HG02798 (cell line): Measurements from ENCODE around the gene GHRHR.

Experiments
- ATAC-seq: cut with Tn5 transposase; IDR thresholded peaks from one replicate; pipeline ENCODE4 v1.9.1; 2021; ENCODE audit warnings: mild to moderate bottlenecking; ENCODE audit not compliant: unreplicated experiment, poor library complexity

Gene GHRHR

GRCh38 chr7:30998180-30998579 lies 34.4 kb downstream of the GHRHR start:
- ATAC-seq, result no peak

DNA sequence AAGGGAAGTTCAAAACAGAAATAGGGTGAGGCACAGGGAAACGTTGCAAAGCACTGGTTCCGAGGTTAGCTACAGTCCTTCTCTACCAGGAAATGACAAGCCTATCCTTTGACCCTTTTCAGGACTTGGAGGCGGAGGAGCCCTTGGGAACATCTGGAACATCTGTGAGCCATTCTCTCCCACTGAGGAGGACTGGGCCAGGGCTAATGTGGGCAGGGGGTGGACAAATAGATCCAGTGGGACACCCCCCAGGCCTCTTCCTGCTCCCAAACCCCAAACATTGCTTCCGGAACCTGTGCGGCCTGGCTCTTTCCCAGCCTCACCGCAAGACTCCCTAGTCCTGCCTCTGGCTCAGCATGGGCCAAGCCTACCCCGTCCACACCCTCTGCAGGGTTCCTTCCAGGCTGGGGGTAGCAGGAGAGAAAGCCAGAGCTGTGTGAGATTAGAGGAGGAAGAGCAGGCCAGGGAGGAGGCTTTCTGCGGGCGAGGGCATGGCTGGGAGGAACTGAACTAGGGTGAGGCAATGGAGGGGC lies 36.5 kb downstream of the GHRHR start:
- no peak for ATAC-seq

DNA sequence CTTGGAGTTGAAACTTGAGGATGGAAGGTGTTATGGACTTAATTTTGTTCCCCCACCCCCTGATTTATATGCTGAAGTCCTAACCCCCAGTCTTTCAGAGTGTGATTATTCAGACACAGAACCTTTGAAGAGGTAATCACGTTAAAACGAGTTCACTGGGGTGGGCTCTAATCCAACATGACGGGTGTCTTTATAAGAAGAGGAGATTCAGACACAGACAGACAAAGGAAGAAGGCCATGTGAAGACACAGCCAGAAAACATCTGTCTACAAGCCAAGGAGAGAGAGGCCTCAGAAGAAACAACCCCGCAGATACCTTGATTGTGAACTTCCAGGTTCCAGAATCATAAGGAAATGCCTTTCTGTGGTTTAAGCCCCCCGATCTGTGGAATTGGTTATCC lies 37.0 kb downstream of the GHRHR start:
- ATAC-seq, result no peak

- ATAC-seq, result no peak
Measured at GRCh38 chr7:31002256-31002655, 38.5 kb downstream of the GHRHR start.

DNA sequence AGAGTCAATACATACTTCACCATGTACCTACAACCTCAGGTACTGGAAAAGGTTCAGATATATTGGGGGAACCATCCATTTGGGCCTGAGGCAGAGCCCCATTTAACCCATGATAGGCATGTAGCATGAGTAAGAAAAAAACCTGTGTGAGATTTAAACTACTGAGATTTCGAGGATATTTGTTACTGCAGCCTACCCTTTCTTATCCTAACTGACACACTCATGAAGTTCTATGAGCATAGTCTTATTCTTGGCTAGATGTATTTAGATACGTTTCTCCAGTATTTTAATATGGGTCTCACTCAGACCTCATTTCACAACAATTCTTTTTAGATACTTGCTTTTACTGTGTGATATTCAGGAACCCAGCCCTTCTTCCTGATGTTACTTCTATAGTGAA lies 39.3 kb downstream of the GHRHR start:
- no peak for ATAC-seq

DNA sequence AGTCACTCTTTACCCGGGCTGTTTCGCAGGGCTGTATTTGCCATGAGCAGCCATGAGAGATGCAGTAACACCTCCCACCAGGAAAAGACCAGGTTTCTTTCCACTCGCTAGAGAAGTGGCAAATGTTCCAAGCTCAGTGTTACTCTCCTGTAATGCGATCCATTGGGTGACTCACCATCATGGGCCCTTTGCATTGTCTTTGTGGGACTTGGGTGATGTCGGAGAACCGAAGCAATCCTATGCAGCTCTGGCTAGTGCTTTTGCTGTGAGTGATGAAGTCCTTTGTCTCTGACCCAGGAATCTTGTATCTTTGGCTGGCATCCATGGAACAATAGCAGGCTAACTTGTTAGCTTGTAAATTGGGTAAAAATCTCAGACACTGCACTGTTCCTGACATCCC lies 40.0 kb downstream of the GHRHR start:
- ATAC-seq, result no peak

DNA sequence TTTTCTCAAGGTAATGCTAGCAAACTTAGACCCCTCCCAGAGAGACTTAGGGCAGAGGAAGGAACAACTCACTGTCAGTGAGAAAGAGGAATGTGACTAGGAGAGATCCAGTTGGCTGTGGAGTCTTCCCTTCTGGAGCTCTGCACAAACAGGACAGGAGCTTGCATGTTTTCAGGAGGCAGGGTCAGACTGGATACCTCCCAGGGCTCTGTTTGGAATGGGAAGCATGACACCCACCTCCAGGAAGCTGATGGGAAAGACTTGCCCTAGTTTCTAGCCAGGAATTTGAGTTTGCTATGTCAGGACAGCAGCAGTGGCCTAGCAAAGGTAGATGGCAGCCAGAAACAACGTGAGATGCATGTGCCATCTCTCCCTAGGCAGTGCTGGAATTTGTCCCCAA lies 40.6 kb downstream of the GHRHR start:
- ATAC-seq, result no peak

- no peak for ATAC-seq
Measured at GRCh38 chr7:31006857-31007256, 43.1 kb downstream of the GHRHR start.

DNA sequence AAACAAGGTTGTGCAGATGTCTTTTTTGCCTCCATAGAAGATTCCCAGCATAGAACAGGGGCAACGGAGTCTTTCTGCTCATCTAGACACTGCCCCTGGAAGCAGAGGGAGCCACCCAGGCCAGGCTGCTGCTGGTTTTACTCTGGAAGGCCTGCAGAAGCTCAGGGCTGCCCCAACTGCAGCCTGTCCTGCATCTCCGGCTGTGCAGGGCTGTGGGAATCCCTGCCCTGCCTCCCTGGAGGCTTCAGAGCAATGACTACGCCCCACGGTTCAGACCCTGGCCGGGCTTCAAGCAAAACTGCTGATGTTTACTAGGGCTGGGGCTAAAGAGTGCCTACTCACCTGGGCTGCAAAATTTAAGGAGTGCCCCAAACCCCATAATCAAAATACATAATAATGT lies 43.9 kb downstream of the GHRHR start:
- ATAC-seq, result no peak

DNA sequence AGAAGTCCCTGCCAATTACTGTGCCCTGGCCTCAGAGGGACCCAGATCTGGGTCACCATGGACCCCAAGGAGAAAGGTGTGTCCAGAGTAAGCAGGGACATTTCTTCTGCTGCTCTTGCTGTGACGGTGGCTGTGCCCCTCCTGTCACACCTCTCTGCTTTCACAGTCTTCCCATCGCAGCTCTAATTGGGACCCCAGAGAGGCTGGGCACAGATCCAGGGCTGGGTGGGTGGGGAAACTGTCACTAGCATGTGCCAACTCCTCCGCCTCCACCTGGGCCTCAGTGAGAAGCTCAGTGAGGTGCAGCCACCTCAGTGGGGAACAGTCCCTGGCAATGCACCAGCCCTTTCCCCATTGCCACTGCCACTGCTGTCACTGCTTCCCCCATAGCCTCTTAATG lies 51.1 kb downstream of the GHRHR start:
- no peak for ATAC-seq

DNA sequence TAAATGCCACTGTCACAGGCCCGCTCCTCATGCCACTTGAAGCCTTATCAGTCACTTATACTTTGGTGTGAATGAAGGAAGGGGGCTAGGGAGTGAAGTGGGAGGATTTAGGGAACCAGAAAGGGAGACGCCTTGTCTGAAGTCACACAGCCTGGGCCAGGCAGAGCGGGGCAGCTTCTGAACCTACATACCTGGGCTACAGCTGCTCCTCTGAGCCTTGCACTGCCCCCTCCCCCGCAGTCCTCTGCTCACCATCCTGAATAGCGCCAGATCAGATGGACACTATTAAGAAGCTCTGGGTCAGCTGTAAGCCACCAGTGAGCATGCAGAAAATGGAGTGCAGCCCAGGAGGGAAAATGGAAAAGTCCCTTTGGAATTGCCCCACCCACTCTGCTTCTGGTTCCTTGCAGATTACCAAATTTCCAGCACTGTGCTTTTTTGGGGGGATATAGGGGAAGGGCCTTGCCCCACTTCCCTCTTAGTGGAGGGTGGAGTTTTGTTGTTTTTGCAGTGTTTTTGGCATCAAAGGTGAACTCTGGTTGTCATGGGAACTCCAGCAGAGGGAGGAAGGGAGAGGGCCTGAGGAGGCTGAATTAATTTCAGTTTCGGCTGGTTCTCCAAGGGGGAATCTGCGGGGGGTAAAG lies 53.4 kb downstream of the GHRHR start:
- no peak for ATAC-seq

- no peak for ATAC-seq
Measured at GRCh38 chr7:31017721-31018120, 54.0 kb downstream of the GHRHR start.

GRCh38 chr7:31019509-31019908 lies 55.8 kb downstream of the GHRHR start:
- ATAC-seq, result no peak

GRCh38 chr7:31020161-31020560 lies 56.4 kb downstream of the GHRHR start:
- ATAC-seq, result no peak

DNA sequence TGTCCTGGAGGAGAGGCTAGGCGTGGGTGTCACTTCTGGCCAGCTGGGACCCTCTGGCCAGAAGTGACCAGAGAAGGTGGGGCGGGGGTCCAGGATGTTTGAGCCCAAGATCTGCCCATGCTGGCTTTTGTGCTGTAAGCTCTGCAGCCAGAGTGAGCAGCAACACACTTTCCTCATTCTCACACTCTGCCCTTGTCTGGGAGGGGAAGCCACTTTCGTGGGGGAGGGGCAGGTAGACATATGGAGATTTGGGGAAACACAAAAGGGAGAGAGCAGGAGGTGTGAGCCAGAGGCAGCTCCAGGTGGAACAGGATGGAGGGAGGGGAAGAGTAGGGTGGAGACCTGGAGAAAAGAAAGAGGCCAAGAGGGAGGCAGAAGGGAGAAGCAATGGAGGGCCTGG lies 56.9 kb downstream of the GHRHR start:
- ATAC-seq, result no peak

DNA sequence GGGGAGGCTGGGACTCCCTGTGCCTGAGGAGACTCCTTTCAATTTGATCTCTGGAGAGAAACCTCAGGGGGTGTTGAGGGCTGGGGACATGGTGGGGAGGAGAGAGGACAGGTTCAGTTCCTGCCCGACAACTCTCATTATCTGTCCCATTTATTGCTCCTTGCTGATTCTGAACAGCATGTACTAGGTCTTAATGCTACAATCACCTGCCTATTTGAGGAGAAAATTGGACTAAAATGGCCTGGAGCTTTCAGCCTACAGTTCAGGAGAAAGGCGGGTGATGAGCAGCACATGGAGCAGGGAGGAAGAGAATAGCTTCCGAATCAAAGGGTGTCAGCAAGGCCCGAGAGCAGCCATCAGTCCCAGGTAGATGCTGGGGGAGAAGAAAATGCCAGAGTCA lies 58.4 kb downstream of the GHRHR start:
- ATAC-seq, result no peak

- no peak for ATAC-seq
Measured at GRCh38 chr7:31022726-31023125, 59.0 kb downstream of the GHRHR start.

DNA sequence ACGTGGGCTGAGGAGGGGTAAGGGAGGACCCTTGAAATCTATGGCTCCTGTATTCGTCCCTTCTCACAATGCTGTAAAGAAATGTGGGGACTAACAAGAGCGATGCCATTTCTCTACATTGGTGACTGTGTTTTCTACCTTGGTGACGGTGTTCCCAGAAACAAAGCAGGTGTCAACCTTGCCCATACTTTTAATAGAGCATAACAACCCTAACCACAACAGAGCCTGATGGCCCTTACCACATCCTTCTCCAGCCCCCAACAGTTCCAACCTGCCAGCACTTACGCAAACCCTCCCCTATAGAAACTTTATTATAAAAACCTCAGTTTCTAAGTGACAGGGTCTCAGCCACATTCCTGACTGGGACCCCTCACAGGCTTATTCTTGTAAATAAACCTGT lies 60.1 kb downstream of the GHRHR start:
- ATAC-seq, result no peak

DNA sequence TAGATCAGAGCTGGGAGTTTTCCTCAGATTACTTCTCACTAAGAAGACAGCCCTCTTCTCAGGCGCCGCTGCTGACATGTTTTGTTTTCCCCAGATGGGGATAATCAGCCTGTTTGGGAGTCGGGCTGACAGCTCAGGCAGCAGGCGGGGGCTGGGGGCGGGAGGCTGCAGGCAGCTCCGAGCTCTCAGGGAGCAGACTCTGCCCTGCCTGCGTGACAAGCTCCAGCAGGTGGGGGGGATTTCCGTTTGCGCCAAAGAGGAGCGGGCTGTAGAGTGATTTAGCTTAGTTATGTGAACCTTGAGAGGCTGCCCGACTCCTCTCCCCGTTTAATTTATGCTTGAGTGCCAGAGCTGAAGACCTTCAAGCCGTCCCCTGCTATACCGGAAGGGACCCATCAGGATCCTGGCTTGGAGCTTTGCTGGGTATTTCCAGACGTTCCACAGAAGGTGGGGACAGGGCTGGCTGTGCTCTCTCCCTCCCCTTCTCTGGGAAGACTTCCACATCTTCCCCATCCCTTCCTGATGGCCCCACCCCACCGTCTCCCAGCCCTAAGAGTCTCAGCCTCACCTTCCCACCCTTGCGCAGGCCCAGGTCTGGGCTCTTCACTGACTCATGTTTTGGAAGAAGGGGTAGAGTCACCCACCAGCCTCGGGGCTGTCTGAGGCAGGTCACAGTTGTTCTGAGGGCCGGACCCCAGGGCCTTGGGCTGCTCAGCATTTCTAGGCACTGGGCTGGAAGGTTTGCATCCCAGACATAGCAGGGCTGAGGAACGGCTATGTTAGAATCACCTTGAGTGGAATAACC lies 63.6 kb downstream of the GHRHR start:
- ATAC-seq, result peak; percentile 62

- no peak for ATAC-seq
Measured at GRCh38 chr7:31028006-31028405, 64.3 kb downstream of the GHRHR start.

- no peak for ATAC-seq
Measured at GRCh38 chr7:31028417-31028992, 64.8 kb downstream of the GHRHR start.
